Measurements from ENCODE around the gene MYL6. TPM values are rescaled to one million over a fixed set of nuclear protein-coding genes. Genes with fewer than 3 reads are reported as not detected.

Gene MYL6
- total RNA-seq, 1 experiment from 2014 or later, result 1,181 TPM

DNA sequence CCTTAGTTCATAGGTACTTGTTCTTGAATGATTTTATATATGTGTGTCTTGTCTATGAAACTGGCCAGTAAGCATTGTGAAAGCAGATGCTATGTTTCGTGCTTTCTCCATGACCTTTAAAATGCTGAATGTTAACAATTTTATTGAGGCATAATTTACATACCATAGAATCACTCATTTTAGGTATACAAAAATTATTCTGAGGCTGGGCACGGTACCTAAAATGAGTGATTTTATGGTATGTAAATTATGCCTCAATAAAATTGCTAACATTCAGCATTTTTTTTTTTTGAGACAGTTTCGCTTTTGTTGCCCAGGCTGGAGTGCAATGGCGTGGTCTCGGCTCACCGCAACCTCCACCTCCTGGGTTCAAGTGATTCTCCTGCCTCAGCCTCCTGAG is 23.3 kb upstream of the MYL6 start:
- H3K4ac ChIP-seq (ENCODE audit: low read depth, low read length), result no peak overlapping the region
- H3K56ac ChIP-seq (ENCODE audit: insufficient read length, low read depth, low read length), result no peak overlapping the region
- Mint-ChIP-seq H3K9me3 (no peaks in the 10 kb centered on the region; a peak in 1 of 5 replicates), H3K27me3 (ENCODE audit: low read depth) (no peaks in the 10 kb centered on the region), H3K36me3 (ENCODE audit: insufficient read depth in 1 of 3, low read depth in 3 of 3) (peaks cover 77 to 93% (median 91%) of the 10 kb centered on the region in 3 experiments), H3K4me1 (peaks cover 4% of the 10 kb centered on the region in 2 experiments), H3K4me3 (no peak overlapping the region), H3K27ac (no peak overlapping the region; a peak in 1 of 7 replicates)
- H2AFZ ChIP-seq (ENCODE audit: low read length), result no peak overlapping the region
- no peak overlapping the region for H4K91ac ChIP-seq (ENCODE audit: insufficient read length, low read depth, low read length)
- H3K23me2 ChIP-seq (ENCODE audit: insufficient read length, low read depth, low read length, poor library complexity, severe bottlenecking), result no peaks in the 10 kb centered on the region
- H4K5ac ChIP-seq (ENCODE audit: insufficient read length, low read depth, low read length), result no peak overlapping the region
- H3K9ac ChIP-seq (ENCODE audit: extremely low read depth, insufficient read length, low read length), result no peak overlapping the region
- H2BK120ac ChIP-seq (ENCODE audit: low read depth, low read length, poor library complexity, severe bottlenecking), result no peak overlapping the region
- H2AK5ac ChIP-seq (ENCODE audit: insufficient read length, low read length), result no peak overlapping the region
- no peaks in the 10 kb centered on the region for H3K9me3 ChIP-seq (ENCODE audit: control insufficient read depth, low read depth, low read length)
- no peak overlapping the region for H2BK15ac ChIP-seq (ENCODE audit: low read depth, low read length)
- no peaks in the 10 kb centered on the region for H3K27me3 ChIP-seq (ENCODE audit: insufficient read depth, low read length)
- H4K20me1 ChIP-seq (ENCODE audit: control insufficient read depth, insufficient read depth, insufficient read length), result no peaks in the 10 kb centered on the region
- TF ChIP-seq, protein P1, sequence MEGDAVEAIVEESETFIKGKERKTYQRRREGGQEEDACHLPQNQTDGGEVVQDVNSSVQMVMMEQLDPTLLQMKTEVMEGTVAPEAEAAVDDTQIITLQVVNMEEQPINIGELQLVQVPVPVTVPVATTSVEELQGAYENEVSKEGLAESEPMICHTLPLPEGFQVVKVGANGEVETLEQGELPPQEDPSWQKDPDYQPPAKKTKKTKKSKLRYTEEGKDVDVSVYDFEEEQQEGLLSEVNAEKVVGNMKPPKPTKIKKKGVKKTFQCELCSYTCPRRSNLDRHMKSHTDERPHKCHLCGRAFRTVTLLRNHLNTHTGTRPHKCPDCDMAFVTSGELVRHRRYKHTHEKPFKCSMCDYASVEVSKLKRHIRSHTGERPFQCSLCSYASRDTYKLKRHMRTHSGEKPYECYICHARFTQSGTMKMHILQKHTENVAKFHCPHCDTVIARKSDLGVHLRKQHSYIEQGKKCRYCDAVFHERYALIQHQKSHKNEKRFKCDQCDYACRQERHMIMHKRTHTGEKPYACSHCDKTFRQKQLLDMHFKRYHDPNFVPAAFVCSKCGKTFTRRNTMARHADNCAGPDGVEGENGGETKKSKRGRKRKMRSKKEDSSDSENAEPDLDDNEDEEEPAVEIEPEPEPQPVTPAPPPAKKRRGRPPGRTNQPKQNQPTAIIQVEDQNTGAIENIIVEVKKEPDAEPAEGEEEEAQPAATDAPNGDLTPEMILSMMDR (conservative IDR thresholded peaks at IDR 0.05), result no peak
- no peak overlapping the region for H4K8ac ChIP-seq (replicated peaks; ENCODE audit: insufficient read length, low read depth, low read length)
- no peaks in the 10 kb centered on the region for H3K79me1 ChIP-seq (ENCODE audit: insufficient read depth, low read depth, low read length, poor library complexity, severe bottlenecking)
- no peak overlapping the region for H3K18ac ChIP-seq (ENCODE audit: insufficient read length, low read depth, low read length)
- H2BK20ac ChIP-seq (ENCODE audit: low read depth, low read length, poor library complexity, severe bottlenecking), result no peak overlapping the region
- no peak overlapping the region for H2BK12ac ChIP-seq (ENCODE audit: insufficient read length, low read depth, low read length)
- no peaks in the 10 kb centered on the region for H3K4me1 ChIP-seq (ENCODE audit: insufficient read depth, low read length)
- H3K4me2 ChIP-seq (ENCODE audit: insufficient read depth, insufficient read length, low read length), result no peak overlapping the region
- H3K79me2 ChIP-seq (ENCODE audit: insufficient read depth, low read length), result no peaks in the 10 kb centered on the region
- no peak overlapping the region for H3K14ac ChIP-seq (ENCODE audit: insufficient read depth, low read length)
- no CpG with 5 or more reads among the region's 6 CpGs for WGBS (ENCODE audit: extremely low coverage, insufficient read length, low lambda C conversion rate)
- DNase-seq, result no peak
- H3K23ac ChIP-seq (ENCODE audit: insufficient read length, low read depth, low read length), result no peak overlapping the region
- H3K27ac ChIP-seq (ENCODE audit: insufficient read length, low read depth, low read length), result no peak overlapping the region
- no peak overlapping the region for H3T11ph ChIP-seq (ENCODE audit: low read length)
- H2BK5ac ChIP-seq (ENCODE audit: insufficient read length, low read length), result no peak overlapping the region
